ENCODE results near the gene NR1I2.

DNA sequence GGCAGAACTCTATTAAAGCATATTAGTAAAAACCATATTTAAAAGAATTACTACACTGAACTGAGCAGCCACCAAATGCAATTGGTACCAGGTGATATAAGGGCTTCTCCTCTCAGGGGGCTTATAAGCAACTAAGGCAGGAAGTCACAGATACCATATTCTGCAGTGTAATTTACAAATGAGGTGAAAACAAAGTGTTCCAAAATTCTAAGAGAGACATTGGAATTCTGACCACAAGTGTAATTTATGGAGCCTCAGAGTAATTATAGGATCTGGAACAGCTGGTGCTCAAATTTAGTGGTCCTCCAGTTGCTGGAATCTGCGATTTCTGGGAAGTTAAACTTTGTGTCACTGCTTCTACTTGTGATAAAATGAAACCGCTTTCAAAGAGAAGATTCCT is 3.1 kb upstream of the NR1I2 start:
- TF ChIP-seq POLR2A (IDR thresholded peaks at IDR 0.05): no peak
- TF ChIP-seq, protein P1, sequence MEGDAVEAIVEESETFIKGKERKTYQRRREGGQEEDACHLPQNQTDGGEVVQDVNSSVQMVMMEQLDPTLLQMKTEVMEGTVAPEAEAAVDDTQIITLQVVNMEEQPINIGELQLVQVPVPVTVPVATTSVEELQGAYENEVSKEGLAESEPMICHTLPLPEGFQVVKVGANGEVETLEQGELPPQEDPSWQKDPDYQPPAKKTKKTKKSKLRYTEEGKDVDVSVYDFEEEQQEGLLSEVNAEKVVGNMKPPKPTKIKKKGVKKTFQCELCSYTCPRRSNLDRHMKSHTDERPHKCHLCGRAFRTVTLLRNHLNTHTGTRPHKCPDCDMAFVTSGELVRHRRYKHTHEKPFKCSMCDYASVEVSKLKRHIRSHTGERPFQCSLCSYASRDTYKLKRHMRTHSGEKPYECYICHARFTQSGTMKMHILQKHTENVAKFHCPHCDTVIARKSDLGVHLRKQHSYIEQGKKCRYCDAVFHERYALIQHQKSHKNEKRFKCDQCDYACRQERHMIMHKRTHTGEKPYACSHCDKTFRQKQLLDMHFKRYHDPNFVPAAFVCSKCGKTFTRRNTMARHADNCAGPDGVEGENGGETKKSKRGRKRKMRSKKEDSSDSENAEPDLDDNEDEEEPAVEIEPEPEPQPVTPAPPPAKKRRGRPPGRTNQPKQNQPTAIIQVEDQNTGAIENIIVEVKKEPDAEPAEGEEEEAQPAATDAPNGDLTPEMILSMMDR (IDR thresholded peaks at IDR 0.05): no peak
- TF ChIP-seq EP300 (IDR thresholded peaks at IDR 0.05): no peak

Data from tibial nerve (tissue), 4 donors.